H9 (cell line): ENCODE measurements around the gene PGLYRP4. TPM values are rescaled to one million over a fixed set of nuclear protein-coding genes. Genes with fewer than 3 reads are reported as not detected.

Experiments
- DNase-seq: peaks from one replicate; pipeline ENCODE4 v3.0.0-alpha.2; 2017
- H2AFZ ChIP-seq: one replicate; pipeline ENCODE4 v1.6.1; 2013; ENCODE audit warnings: mild to moderate bottlenecking, low read length, control low read depth, moderate library complexity
- H2AK5ac ChIP-seq: 2 replicates; pipeline ENCODE4 v1.6.1; 2013; ENCODE audit warnings: low read length, control low read depth, mixed read lengths; ENCODE audit not compliant: insufficient read length
- H2BK120ac ChIP-seq: one replicate; pipeline ENCODE4 v1.6.1; 2013; ENCODE audit warnings: low read depth, mild to moderate bottlenecking, low read length, control low read depth, inconsistent platforms; ENCODE audit not compliant: poor library complexity, severe bottlenecking
- H2BK12ac ChIP-seq: 2 replicates; pipeline ENCODE4 v1.6.1; 2013; ENCODE audit warnings: low read length, control low read depth, mixed read lengths, low read depth; ENCODE audit not compliant: insufficient read length
- H2BK15ac ChIP-seq: 2 replicates; pipeline ENCODE4 v1.6.1; 2013; ENCODE audit warnings: low read depth, low read length, control low read depth
- H2BK20ac ChIP-seq: one replicate; pipeline ENCODE4 v1.6.1; 2013; ENCODE audit warnings: low read depth, mild to moderate bottlenecking, low read length, control low read depth, inconsistent platforms; ENCODE audit not compliant: poor library complexity, severe bottlenecking
- H2BK5ac ChIP-seq: 2 replicates; pipeline ENCODE4 v1.6.1; 2013; ENCODE audit warnings: low read length, control low read depth, mixed read lengths; ENCODE audit not compliant: insufficient read length
- H3K14ac ChIP-seq: 2 replicates; pipeline ENCODE4 v1.6.1; 2013; ENCODE audit warnings: low read length, control low read depth; ENCODE audit not compliant: insufficient read depth
- H3K18ac ChIP-seq: 2 replicates; pipeline ENCODE4 v1.6.1; 2013; ENCODE audit warnings: low read depth, mild to moderate bottlenecking, mixed read lengths, low read length, control low read depth; ENCODE audit not compliant: insufficient read length
- H3K23ac ChIP-seq: 2 replicates; pipeline ENCODE4 v1.6.1; 2013; ENCODE audit warnings: low read length, control low read depth, mixed read lengths, low read depth; ENCODE audit not compliant: insufficient read length
- H3K23me2 ChIP-seq: 2 replicates; pipeline ENCODE4 v1.6.1; 2013; ENCODE audit warnings: low read depth, mild to moderate bottlenecking, mixed read lengths, low read length, control low read depth; ENCODE audit not compliant: insufficient read length, poor library complexity, severe bottlenecking
- H3K27ac ChIP-seq: 2 replicates; pipeline ENCODE4 v1.5.1; 2013; ENCODE audit warnings: low read length, control low read depth, mixed read lengths, low read depth; ENCODE audit not compliant: insufficient read length
- H3K27me3 ChIP-seq: 2 replicates; pipeline ENCODE4 v1.6.1; 2013; ENCODE audit warnings: low read length, control low read depth, inconsistent platforms; ENCODE audit not compliant: insufficient read depth
- H3K4ac ChIP-seq: 2 replicates; pipeline ENCODE4 v1.6.1; 2013; ENCODE audit warnings: low read depth, mild to moderate bottlenecking, control low read depth, inconsistent platforms, low read length, moderate library complexity
- H3K4me1 ChIP-seq: 2 replicates; pipeline ENCODE4 v1.6.1; 2013; ENCODE audit warnings: low read length, control low read depth, inconsistent platforms; ENCODE audit not compliant: insufficient read depth
- H3K4me2 ChIP-seq: 2 replicates; pipeline ENCODE4 v1.6.1; 2013; ENCODE audit warnings: low read length, control low read depth, mixed read lengths; ENCODE audit not compliant: insufficient read length, insufficient read depth
- H3K56ac ChIP-seq: 2 replicates; pipeline ENCODE4 v1.6.1; 2013; ENCODE audit warnings: low read depth, mild to moderate bottlenecking, mixed read lengths, low read length, control low read depth; ENCODE audit not compliant: insufficient read length
- H3K79me1 ChIP-seq: 2 replicates; pipeline ENCODE4 v1.6.1; 2013; ENCODE audit warnings: low read depth, mild to moderate bottlenecking, moderate library complexity, low read length, control low read depth, inconsistent platforms; ENCODE audit not compliant: insufficient read depth, poor library complexity, severe bottlenecking
- H3K79me2 ChIP-seq: 2 replicates; pipeline ENCODE4 v1.6.1; 2013; ENCODE audit warnings: low read length, control low read depth, inconsistent platforms; ENCODE audit not compliant: insufficient read depth
- H3K9ac ChIP-seq: 2 replicates; pipeline ENCODE4 v1.6.1; 2013; ENCODE audit warnings: low read length, control low read depth, mixed read lengths; ENCODE audit not compliant: insufficient read length; ENCODE audit errors: extremely low read depth
- H3K9me3 ChIP-seq: one replicate; pipeline ENCODE4 v1.6.1; 2013; ENCODE audit warnings: low read depth, low read length, inconsistent platforms; ENCODE audit not compliant: control insufficient read depth
- H3T11ph ChIP-seq: one replicate; pipeline ENCODE4 v1.6.1; 2013; ENCODE audit warnings: mild to moderate bottlenecking, low read length, control low read depth, inconsistent platforms
- H4K20me1 ChIP-seq: one replicate; pipeline ENCODE4 v1.6.1; 2013; ENCODE audit not compliant: control insufficient read depth, insufficient read length, insufficient read depth
- H4K5ac ChIP-seq: 2 replicates; pipeline ENCODE4 v1.6.1; 2013; ENCODE audit warnings: low read depth, mild to moderate bottlenecking, mixed read lengths, low read length, control low read depth; ENCODE audit not compliant: insufficient read length
- H4K8ac ChIP-seq: replicated peaks from 2 replicates; pipeline ENCODE4 v1.6.1; 2013; ENCODE audit warnings: low read length, control low read depth, mixed read lengths, low read depth; ENCODE audit not compliant: insufficient read length
- H4K91ac ChIP-seq: 2 replicates; pipeline ENCODE4 v1.6.1; 2013; ENCODE audit warnings: low read depth, mild to moderate bottlenecking, moderate library complexity, mixed read lengths, low read length, control low read depth; ENCODE audit not compliant: insufficient read length
- H3K27ac Mint-ChIP-seq, 3 experiments: 2 replicates in 2 of 3; 3 replicates in 1 of 3; pipeline ENCODE4 v1.8.0; 2020 to 2021; ENCODE audit warnings: mixed read lengths in 3 of 3, mild to moderate bottlenecking in 1 of 3, moderate library complexity in 1 of 3
- H3K27me3 Mint-ChIP-seq: 2 replicates; pipeline ENCODE4 v1.8.0; 2021; ENCODE audit warnings: low read depth, mild to moderate bottlenecking, moderate library complexity, mixed read lengths
- H3K36me3 Mint-ChIP-seq, 3 experiments: 2 replicates in 2 of 3; 3 replicates in 1 of 3; pipeline ENCODE4 v1.8.0; 2020 to 2021; ENCODE audit warnings: low read depth in 3 of 3, mixed read lengths in 3 of 3; ENCODE audit not compliant: insufficient read depth in 1 of 3
- H3K4me1 Mint-ChIP-seq, 2 experiments: 2 replicates each; pipeline ENCODE4 v1.8.0; 2020; ENCODE audit warnings: mixed read lengths in 2 of 2
- H3K4me3 Mint-ChIP-seq, 2 experiments: 2 replicates in 1 of 2; 3 replicates in 1 of 2; pipeline ENCODE4 v1.8.0; 2020 to 2021; ENCODE audit warnings: mild to moderate bottlenecking in 2 of 2, mixed read lengths in 2 of 2, moderate library complexity in 1 of 2
- H3K9me3 Mint-ChIP-seq, 2 experiments: 2 replicates in 1 of 2; 3 replicates in 1 of 2; pipeline ENCODE4 v1.8.0; 2020; ENCODE audit warnings: mild to moderate bottlenecking in 2 of 2, mixed read lengths in 2 of 2, moderate library complexity in 1 of 2
- WGBS: extraction: QIAGEN DNeasy Blood & Tissue Kit; methylation state at CpG from one replicate; pipeline ENCODE4 v1.1.7; 2013; ENCODE audit warnings: missing lambda C conversion rate, low lambda C conversion rate, mixed read lengths; ENCODE audit not compliant: insufficient read length; ENCODE audit errors: extremely low coverage; 5-methylcytosine and 5-hydroxymethylcytosine counted together
- total RNA-seq: library from RNA; stranded (reverse); gene quantifications from 2 replicates; pipeline ENCODE4 v1.2.1, GENCODE V29; 2021
- TF ChIP-seq, protein P1 (sequence below): fragments of 200-600 bp; sonication (generic); conservative IDR thresholded peaks from 3 replicates; pipeline ENCODE4 v1.8.0; 2021; ENCODE audit warnings: antibody characterized with exemption, mild to moderate bottlenecking

The PGLYRP4 gene
- total RNA-seq, 1 experiment from 2014 or later, result not detected

DNA sequence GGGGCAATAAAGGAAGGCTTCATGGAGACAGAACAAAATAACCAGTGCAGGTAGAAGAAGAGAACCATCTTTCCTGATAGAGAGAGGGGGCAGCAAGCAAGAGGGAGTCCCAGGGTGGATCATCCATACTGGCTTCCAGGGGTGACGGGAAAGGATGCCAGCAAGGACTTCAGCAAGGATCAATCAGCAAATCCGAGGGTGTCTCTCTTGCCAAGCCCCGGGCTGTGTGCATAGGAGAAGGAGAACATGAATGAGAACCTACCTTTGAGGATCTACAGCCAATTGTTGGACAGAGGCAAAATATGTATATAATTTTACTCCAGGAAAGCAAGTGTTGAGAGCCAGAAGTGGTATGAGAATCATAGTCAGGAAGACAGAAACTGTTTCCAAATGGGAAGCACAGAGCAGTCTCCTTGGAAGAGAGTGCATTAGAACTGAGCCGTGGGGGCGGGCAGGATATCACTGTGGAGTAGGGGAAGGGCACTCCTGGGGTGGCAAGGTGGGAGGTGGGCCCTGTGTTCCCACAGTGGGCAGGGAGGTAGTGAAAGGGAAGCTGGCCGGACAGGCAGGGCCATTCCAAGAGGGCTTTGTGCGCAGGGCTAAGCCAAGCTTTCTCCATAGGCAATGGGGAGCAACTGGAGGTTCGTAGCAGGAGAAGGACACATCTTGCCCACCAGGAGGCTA is 7.9 kb upstream of the PGLYRP4 start:
- H3K27ac ChIP-seq, result no peak overlapping the region
- Mint-ChIP-seq H3K4me1 (no peaks in the 10 kb centered on the region), H3K4me3 (no peak overlapping the region), H3K27me3 (no peaks in the 10 kb centered on the region; the same call in 1 of the 2 replicates), H3K9me3 (peaks cover 0 to 4% of the 10 kb centered on the region in 2 experiments; a peak in 2 of 5 replicates), H3K27ac (peak overlapping the region in 1 of 3 experiments; percentile 56; a peak in 1 of 7 replicates), H3K36me3 (no peaks in the 10 kb centered on the region)
- no peaks in the 10 kb centered on the region for H4K20me1 ChIP-seq
- no peak overlapping the region for H3K4ac ChIP-seq
- H2BK20ac ChIP-seq, result no peak overlapping the region
- no peak overlapping the region for H4K91ac ChIP-seq
- no peak overlapping the region for H2BK5ac ChIP-seq
- H3K14ac ChIP-seq, result no peak overlapping the region
- H3K4me2 ChIP-seq, result no peak overlapping the region
- H4K5ac ChIP-seq, result no peak overlapping the region
- H3K4me1 ChIP-seq, result no peaks in the 10 kb centered on the region
- no peak overlapping the region for H3K56ac ChIP-seq
- H3K79me2 ChIP-seq, result no peaks in the 10 kb centered on the region
- DNase-seq, result no peak
- H4K8ac ChIP-seq, result no peak overlapping the region
- no CpG with 5 or more reads among the region's 8 CpGs for WGBS
- no peaks in the 10 kb centered on the region for H3K23me2 ChIP-seq
- no peak overlapping the region for H3K18ac ChIP-seq
- no peaks in the 10 kb centered on the region for H3K9me3 ChIP-seq
- H2BK120ac ChIP-seq, result no peak overlapping the region
- H3K27me3 ChIP-seq, result no peaks in the 10 kb centered on the region
- no peak overlapping the region for H2BK15ac ChIP-seq
- no peak overlapping the region for H2BK12ac ChIP-seq
- H3K9ac ChIP-seq, result no peak overlapping the region
- no peak overlapping the region for H3K23ac ChIP-seq
- no peak overlapping the region for H3T11ph ChIP-seq
- H3K79me1 ChIP-seq, result no peaks in the 10 kb centered on the region
- TF ChIP-seq, protein P1, sequence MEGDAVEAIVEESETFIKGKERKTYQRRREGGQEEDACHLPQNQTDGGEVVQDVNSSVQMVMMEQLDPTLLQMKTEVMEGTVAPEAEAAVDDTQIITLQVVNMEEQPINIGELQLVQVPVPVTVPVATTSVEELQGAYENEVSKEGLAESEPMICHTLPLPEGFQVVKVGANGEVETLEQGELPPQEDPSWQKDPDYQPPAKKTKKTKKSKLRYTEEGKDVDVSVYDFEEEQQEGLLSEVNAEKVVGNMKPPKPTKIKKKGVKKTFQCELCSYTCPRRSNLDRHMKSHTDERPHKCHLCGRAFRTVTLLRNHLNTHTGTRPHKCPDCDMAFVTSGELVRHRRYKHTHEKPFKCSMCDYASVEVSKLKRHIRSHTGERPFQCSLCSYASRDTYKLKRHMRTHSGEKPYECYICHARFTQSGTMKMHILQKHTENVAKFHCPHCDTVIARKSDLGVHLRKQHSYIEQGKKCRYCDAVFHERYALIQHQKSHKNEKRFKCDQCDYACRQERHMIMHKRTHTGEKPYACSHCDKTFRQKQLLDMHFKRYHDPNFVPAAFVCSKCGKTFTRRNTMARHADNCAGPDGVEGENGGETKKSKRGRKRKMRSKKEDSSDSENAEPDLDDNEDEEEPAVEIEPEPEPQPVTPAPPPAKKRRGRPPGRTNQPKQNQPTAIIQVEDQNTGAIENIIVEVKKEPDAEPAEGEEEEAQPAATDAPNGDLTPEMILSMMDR, result no peak
- no peak overlapping the region for H2AFZ ChIP-seq
- no peak overlapping the region for H2AK5ac ChIP-seq
